Left lung (tissue), 10 donors: ENCODE measurements around the gene FOCAD. TPM values are rescaled to one million over a fixed set of nuclear protein-coding genes. Genes with fewer than 3 reads are reported as not detected.
"Not testable (repeated sequence)": the region's sequence is repeated elsewhere in the genome, so short reads cannot be mapped to it uniquely, and the experiment has no call there.

Experiments used
- ATAC-seq: fragments of 200-7000 bp; cut with Tn5 transposase; one replicate; pipeline ENCODE4 v1.9.1; 2020; ENCODE audit warnings: moderate library complexity
- DNase-seq, 4 donors: peaks; one replicate each; pipeline ENCODE4 v3.0.0-alpha.2; 2013 to 2020
- H3K27ac ChIP-seq, 2 donors: fragments of 200-600 bp; sonication (generic) in 1 of 2; one replicate each; pipeline versions ENCODE4 v1.5.0 to v1.8.0; 2020 to 2021
- H3K27me3 ChIP-seq, 2 donors: fragments of 200-600 bp; sonication (generic) in 1 of 2; one replicate each; pipeline versions ENCODE4 v1.5.0 to v1.8.0; 2020 to 2021
- H3K36me3 ChIP-seq, 2 donors: fragments of 200-600 bp; sonication (generic) in 1 of 2; one replicate each; pipeline versions ENCODE4 v1.5.0 to v1.8.0; 2020 to 2021
- H3K4me1 ChIP-seq, 2 donors: fragments of 200-600 bp; one replicate each; pipeline ENCODE4 v1.8.0; 2021
- H3K4me3 ChIP-seq, 2 donors: fragments of 200-600 bp; sonication (generic) in 1 of 2; one replicate each; pipeline versions ENCODE4 v1.5.0 to v1.8.0; 2020 to 2021; ENCODE audit warnings: mild to moderate bottlenecking in 1 of 2
- H3K9me3 ChIP-seq, 2 donors: fragments of 200-600 bp; sonication (generic) in 1 of 2; one replicate each; pipeline versions ENCODE4 v1.5.0 to v1.8.0; 2020 to 2021
- intact Hi-C, 2 donors: fragments of 100-400 bp; cut with DNase I; formaldehyde crosslinking; loops; one replicate each; pipeline versions ENCODE4 v1.11.2 to v1.14.2; 2022
- polyA plus RNA-seq, 6 donors: library from polyadenylated mRNA; unstranded; fragments of 120-200 nt; gene quantifications; one replicate each; pipeline ENCODE4 v1.2.1, GENCODE V29; 2013; ENCODE audit not compliant: insufficient read length in 6 of 6
- total RNA-seq, 2 donors: library from RNA; stranded (reverse); fragmentation: NEBNext Ultra II Directional; extraction: Animal tissue kit (Norgen Biotek cat#: 25700); gene quantifications; one replicate each; pipeline ENCODE4 v1.2.1, GENCODE V29; 2021
- TF ChIP-seq, protein P1 (sequence below), 2 donors: fragments of 200-600 bp; sonication (generic) in 1 of 2; IDR thresholded peaks; one replicate each; pipeline versions ENCODE4 v1.5.0 to v1.8.0; 2021; ENCODE audit warnings: antibody characterized with exemption in 2 of 2
- donor health status: DM: no; HTN: yes; CAD: no.
- donor health status: DM: no; HTN: no; CAD: no.

The FOCAD gene
- total and polyA plus RNA-seq, 8 donors = 23.6 to 43.1 (median 29.9) TPM

DNA sequence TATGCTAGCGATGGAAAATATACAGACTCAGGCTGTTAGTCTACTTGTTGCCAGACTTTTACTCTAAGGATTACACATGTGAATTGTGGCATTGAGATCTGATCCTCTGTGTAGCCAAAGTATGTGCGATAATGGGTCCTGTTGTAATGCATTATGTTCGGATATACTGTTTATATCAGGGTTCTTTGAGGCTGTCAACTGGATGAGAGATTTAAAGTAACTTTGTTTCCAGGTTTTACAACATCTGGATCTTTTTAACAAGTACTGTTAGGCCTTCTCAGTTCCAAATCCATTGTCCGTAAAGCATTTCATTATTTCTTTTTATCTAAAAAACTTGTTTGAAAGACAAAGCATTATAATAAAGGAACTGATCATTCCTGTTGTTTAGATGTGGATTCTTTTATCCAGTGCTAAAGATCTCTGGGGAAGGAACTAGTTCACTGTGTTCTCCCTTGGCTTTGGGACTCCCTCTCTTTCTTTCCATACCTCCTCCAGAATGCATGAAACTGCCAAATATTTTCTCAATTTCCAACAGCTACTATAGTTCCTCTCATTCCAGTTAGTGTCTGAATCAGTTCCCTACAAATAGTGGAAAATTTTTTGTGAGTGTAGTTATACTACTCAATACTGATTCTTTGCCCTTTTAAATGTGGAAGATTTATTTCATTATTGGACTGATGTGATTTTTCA is 278.6 kb downstream of the FOCAD start:
- no peaks in the 10 kb centered on the region for H3K36me3 ChIP-seq
- no peaks in the 10 kb centered on the region for H3K27me3 ChIP-seq
- no peak overlapping the region for H3K27ac ChIP-seq
- H3K4me3 ChIP-seq = no peak overlapping the region
- no peaks in the 10 kb centered on the region for H3K9me3 ChIP-seq
- H3K4me1 ChIP-seq = no peaks in the 10 kb centered on the region
- intact Hi-C loops = no loop called here
- TF ChIP-seq, protein P1, sequence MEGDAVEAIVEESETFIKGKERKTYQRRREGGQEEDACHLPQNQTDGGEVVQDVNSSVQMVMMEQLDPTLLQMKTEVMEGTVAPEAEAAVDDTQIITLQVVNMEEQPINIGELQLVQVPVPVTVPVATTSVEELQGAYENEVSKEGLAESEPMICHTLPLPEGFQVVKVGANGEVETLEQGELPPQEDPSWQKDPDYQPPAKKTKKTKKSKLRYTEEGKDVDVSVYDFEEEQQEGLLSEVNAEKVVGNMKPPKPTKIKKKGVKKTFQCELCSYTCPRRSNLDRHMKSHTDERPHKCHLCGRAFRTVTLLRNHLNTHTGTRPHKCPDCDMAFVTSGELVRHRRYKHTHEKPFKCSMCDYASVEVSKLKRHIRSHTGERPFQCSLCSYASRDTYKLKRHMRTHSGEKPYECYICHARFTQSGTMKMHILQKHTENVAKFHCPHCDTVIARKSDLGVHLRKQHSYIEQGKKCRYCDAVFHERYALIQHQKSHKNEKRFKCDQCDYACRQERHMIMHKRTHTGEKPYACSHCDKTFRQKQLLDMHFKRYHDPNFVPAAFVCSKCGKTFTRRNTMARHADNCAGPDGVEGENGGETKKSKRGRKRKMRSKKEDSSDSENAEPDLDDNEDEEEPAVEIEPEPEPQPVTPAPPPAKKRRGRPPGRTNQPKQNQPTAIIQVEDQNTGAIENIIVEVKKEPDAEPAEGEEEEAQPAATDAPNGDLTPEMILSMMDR (IDR thresholded peaks at IDR 0.05) = no peak
- ATAC-seq (no peak), DNase-seq (no peak)

DNA sequence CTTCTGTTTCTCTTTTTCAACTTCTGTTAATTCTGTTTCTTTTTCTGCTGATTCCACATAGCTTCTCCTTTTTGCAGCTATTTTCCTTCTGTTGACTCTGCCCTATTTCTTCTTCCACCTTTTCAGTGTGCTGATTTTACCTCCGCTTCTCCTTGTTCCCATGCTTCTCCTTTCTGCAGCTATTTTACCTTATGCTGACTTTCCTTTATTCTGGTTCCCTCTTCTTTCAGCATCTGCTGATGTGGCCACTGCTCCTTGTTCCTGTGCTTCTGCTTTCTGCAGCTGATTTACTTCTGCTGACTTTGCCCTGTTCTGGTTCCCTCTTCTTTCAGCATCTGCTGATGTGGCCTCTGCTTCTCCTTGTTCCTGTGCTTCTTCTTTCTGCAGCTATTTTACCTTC is 288.6 kb downstream of the FOCAD start:
- no peaks in the 10 kb centered on the region for H3K27me3 ChIP-seq
- ATAC-seq (no peak), DNase-seq (no peak)
- H3K27ac ChIP-seq = peak overlapping the region in 1 of 2 donors; percentile 79
- H3K9me3 ChIP-seq = peaks cover 0 to 22% of the 10 kb centered on the region in 2 donors
- intact Hi-C loops = no loop called here
- peaks cover 0 to 12% of the 10 kb centered on the region in 2 donors for H3K36me3 ChIP-seq
- TF ChIP-seq, protein P1 (IDR thresholded peaks at IDR 0.05) = no peak
- no peak overlapping the region for H3K4me3 ChIP-seq
- no peaks in the 10 kb centered on the region for H3K4me1 ChIP-seq

DNA sequence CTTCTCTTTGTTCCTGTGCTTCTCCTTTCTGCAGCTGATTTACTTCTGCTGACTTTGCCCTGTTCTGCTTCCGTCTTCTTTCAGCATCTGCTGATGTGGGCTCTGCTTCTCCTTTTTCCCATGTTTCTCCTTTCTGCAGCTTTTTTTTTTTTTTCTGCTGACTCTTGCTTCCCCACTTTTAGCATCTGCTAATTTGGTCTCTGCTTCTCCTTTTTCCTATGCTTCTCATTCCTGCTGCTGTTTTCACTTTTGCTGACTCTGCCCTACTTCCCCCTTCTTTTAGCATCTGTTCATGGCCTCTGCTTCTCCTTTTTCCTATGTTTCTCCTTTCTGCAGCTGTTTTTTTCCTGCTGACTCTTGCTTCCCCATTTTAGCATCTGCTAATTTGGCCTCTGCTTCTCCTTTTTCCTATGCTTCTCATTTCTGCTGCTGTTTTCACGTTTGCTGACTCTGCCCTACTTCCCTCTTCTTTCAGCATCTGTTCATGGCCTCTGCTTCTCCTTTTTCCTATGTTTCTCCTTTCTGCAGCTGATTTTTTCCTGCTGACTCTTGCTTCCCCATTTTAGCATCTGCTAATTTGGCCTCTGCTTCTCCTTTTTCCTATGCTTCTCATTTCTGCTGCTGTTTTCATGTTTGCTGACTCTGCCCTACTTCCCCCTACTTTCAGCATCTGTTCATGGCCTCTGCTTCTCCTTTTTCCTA is 289.3 kb downstream of the FOCAD start:
- H3K27me3 ChIP-seq, ATAC-seq, H3K4me3 ChIP-seq, H3K4me1 ChIP-seq, DNase-seq, intact Hi-C loops: not testable (repeated sequence)
- Histone ChIP-seq H3K27ac (peak overlapping the region in 1 of 2 donors; percentile 79), H3K36me3 (peaks cover 0 to 12% of the 10 kb centered on the region in 2 donors), H3K9me3 (peaks cover 0 to 22% of the 10 kb centered on the region in 2 donors)

DNA sequence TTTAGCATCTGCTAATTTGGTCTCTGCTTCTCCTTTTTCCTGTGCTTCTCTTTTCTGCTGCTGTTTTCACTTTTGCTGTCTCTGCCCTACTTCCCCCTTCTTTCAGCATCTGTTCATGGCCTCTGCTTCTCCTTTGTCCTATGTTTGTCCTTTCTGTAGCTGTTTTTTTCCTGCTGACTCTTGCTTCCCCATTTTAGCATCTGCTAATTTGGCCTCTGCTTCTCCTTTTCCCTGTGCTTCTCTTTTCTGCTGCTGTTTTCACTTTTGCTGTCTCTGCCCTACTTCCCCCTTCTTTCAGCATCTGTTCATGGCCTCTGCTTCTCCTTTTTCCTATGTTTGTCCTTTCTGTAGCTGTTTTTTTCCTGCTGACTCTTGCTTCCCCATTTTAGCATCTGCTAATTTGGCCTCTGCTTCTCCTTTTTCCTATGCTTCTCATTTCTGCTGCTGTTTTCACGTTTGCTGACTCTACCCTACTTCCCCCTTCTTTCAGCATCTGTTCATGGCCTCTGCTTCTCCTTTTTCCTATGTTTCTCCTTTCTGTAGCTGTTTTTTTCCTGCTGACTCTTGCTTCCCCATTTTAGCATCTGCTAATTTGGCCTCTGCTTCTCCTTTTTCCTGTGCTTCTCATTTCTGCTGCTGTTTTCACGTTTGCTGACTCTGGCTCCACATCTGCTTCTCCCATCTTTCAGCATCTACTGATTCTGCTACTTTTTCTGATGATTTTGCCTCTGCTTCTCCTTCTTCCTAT is 290.3 kb downstream of the FOCAD start:
- H3K27me3 ChIP-seq, DNase-seq, H3K4me1 ChIP-seq, H3K4me3 ChIP-seq, ATAC-seq, intact Hi-C loops: not testable (repeated sequence)
- H3K36me3 ChIP-seq = peaks cover 0 to 12% of the 10 kb centered on the region in 2 donors
- H3K27ac ChIP-seq = peak overlapping the region in 1 of 2 donors; percentile 79
- H3K9me3 ChIP-seq = peaks cover 0 to 22% of the 10 kb centered on the region in 2 donors

DNA sequence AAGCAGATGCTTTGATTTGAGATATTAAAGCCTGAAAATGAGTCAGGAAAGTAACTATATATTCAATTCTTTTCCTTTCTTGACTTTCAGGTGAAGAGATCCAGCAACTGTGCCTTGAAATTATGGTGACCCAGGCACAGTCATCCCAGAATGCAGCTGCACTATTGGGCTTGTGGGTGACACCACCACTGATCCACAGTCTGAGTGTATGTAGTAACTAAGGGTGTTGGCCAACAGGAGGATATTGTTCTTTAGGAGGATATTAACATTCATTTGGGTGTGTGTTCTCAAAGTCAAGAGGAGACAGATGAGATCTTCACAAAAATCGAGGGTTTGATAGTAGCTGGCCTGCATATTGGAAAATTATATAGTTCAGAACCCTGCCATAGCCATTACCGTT is 294.2 kb downstream of the FOCAD start:
- peaks cover 14% of the 10 kb centered on the region in 2 donors for H3K4me1 ChIP-seq
- H3K27ac ChIP-seq = no peak overlapping the region
- TF ChIP-seq, protein P1 (IDR thresholded peaks at IDR 0.05) = no peak
- intact Hi-C loops = no loop called here
- H3K36me3 ChIP-seq = peaks cover 0 to 12% of the 10 kb centered on the region in 2 donors
- H3K27me3 ChIP-seq = no peaks in the 10 kb centered on the region
- H3K9me3 ChIP-seq = peaks cover 0 to 12% of the 10 kb centered on the region in 2 donors
- H3K4me3 ChIP-seq = no peak overlapping the region
- no peak for DNase-seq
- ATAC-seq = no peak
